Retinal pigment epithelial cell (primary cell): ENCODE results near the gene TMEM190.
A peak's percentile ranks its signal among the peaks of the same experiment; 100 is the strongest.

ENCODE experiments used
- DNase-seq: peaks from one replicate; pipeline ENCODE4 v3.0.0-alpha.2; 2010; ENCODE audit warnings: low read depth
- H3K4me3 ChIP-seq: 2 replicates; pipeline ENCODE4 v1.5.1; 2011; ENCODE audit warnings: mild to moderate bottlenecking, low read length, control low read depth, moderate library complexity
- CTCF ChIP-seq: conservative IDR thresholded peaks from 2 replicates; pipeline ENCODE4 v1.5.1; 2011; ENCODE audit warnings: low read depth, low read length, control low read depth, inconsistent platforms

TMEM190 gene

DNA sequence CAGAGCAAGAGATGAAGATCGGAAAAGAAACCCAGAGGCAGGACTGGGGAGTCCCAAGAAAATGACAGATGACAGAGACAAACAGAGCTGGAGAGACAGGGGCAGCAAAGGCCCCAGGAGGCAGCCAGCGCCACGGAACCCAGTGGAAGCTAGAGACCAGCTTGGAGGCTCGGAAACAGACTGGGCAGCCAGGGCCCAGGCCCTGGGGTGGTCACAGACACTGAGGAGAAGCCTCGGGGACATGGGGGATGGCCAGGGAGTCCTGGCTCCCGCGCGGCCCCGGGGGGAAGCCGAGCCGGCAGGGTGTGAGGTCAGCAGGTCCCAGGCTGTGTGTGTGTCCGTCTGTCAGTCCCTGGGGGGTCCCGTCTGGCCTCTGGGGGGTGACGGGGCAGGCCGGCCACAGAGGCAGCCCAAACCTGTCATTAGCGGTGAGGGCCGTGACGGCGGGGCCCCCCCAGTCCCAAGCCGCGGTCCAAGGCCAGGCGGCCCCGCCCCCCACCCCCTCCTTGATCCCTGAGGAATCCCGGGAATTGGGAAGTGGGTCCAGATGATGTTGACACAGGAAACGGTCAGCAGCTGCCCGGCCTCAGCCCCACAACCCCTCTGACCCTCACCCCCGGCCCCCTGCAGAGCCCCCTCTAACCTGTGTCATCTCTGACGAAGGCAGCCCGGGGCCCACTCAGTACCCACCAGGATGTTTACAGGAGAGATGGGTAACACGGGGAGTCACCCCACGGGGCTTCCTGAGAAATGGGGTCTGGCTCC is 2.5 kb upstream of the TMEM190 start:
- TF ChIP-seq CTCF: no peak
- DNase-seq: no peak
- no peak overlapping the region for H3K4me3 ChIP-seq

GRCh38 chr19:55377356-55378131 is 918 bp downstream of the TMEM190 start:
- DNase-seq: no peak
- no peak for TF ChIP-seq CTCF
- no peak overlapping the region for H3K4me3 ChIP-seq

DNA sequence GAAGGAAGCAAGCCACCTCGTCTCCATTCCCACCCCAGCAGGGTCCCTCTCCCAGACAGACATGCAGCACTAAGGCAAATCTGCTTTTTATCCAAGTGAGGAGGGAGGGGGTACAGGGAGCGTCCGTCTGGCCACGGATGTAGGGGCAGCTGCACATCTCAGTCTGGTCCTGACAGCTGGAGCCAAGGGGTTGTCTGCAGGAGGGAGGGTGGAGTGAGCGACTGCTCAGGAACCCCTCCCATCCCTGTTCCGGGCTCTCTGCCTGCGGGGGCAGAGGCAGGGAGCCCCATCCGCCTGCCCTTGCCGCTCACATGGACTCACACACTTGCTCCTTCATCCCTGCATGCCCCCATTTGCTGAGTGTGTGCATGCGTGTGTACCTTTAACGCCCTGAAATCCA is 2.5 kb downstream of the TMEM190 start:
- no peak overlapping the region for H3K4me3 ChIP-seq
- no peak for TF ChIP-seq CTCF
- DNase-seq: no peak

- TF ChIP-seq CTCF: no peak
- H3K4me3 ChIP-seq: no peak overlapping the region
- DNase-seq: no peak
Measured at GRCh38 chr19:55382013-55382412, 5.4 kb downstream of the TMEM190 start.

GRCh38 chr19:55382522-55383054 is 6.0 kb downstream of the TMEM190 start:
- no peak for TF ChIP-seq CTCF
- no peak overlapping the region for H3K4me3 ChIP-seq
- no peak for DNase-seq

GRCh38 chr19:55383279-55384130 is 6.9 kb downstream of the TMEM190 start:
- DNase-seq: peak; percentile 30
- no peak for TF ChIP-seq CTCF
- H3K4me3 ChIP-seq: peak overlapping the region; percentile 42
